GM19035 (cell line): ENCODE results near the gene PPM1H.
"Not testable (repeated sequence)": the region's sequence is repeated elsewhere in the genome, so short reads cannot be mapped to it uniquely, and the experiment has no call there.

Experiments used
- ATAC-seq: cut with Tn5 transposase; IDR thresholded peaks from one replicate; pipeline ENCODE4 v1.9.1; 2021; ENCODE audit not compliant: unreplicated experiment

PPM1H gene

DNA sequence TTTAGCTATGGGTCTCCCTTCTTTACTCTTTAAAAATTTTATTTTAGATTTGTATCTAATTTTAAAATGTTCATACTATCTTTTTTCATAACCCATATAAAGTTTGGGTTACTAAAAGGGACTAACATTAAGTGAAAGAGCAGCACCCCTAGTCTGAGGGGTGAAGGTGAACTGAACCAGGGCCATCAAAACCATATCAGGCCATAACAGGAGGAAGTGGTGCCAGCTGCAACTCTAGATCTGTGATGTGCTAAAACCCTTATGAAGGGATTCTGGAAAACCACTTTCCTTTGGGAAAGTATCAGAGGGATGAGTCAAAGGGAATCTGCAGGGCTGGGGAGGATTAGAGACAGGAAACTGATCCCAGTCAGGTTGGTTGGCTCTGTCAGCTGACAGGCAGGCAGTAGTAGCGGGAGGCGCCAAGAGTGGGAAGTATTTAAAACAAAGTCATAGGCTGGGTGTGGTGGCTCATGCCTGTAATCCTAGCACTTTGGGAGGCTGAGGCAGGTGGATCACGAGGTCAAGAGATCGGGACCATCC lies 162.5 kb downstream of the PPM1H start:
- ATAC-seq = no peak

DNA sequence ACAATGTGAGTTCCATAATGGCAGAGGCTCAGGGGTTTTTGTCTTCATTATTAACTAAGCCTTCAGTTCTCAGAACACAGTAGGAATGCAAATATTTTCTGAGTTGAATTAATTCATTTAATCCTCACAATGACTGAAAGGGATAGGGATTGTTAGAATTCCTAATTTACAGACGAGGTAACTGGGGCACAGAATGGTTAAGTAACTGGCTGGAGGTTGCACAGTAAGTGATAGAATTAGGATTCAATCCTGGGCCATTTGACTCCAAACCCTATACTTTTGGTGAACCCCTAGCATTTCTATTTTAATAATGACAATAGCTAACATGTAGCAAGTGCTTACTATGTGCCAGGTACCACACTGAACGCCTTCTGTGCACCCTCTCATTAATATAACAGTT lies 163.1 kb downstream of the PPM1H start:
- ATAC-seq = no peak

DNA sequence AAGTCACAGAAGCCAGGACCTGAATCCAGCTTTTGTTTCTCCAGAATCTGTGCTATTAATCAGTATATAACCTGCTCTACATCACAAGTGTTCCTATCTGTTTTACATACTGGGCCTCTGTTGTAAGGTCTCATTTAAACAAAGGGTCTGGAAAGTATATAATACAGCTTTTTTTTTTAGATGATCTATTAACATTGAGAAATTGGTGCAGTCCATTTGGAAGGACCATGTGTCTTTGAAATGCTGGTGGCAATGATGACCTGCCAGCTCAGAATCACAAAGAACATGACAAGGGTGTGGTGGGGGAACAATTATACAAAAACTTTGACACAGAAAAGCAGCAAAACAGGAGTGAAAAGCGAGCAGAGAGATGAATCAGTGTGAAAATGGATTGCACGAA lies 164.6 kb downstream of the PPM1H start:
- ATAC-seq = no peak

DNA sequence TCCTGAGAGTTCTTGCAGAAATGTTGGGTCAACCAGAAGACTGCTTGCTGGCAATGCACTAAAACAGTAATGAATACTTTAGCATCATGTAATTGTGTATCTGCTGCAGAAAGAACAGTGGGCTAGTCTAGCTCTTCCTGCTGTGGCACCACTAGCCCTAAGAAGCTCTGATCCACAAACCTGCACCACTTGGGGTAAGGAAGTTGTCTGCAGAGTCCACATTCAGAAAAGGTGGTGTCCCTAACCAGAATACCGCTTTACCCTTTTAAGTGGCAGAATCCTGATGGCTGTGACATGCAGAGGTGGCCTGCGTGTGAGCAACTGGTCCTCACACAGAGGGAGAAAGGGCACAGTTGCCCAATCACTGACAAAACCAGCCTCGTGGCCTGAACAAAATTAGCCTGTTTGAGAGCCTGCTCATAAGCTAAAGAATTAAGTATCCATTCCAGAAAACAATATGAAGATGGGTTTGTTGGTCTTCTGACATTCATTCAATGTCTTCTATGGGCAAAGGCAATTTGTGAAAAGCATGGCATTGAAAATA lies 165.8 kb downstream of the PPM1H start:
- ATAC-seq = no peak

DNA sequence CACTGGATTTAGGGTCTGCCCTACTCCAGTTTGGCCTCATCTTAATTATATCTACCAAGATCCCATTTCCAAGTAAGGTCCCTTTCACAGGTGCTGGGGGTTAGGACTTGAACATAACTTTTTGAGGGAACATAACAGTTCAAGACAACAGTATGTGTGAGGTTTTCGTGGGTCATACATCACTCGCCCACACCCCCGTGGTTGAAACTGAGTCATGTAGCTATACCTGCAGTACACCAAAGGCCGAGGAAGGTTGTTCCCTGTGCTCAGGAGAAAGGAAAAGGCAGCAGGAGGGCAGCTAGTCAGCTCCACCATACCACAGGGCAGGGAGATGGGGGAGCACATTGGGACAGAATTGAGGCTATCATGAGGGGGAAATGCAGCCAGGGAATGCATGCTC lies 167.0 kb downstream of the PPM1H start:
- no peak for ATAC-seq

DNA sequence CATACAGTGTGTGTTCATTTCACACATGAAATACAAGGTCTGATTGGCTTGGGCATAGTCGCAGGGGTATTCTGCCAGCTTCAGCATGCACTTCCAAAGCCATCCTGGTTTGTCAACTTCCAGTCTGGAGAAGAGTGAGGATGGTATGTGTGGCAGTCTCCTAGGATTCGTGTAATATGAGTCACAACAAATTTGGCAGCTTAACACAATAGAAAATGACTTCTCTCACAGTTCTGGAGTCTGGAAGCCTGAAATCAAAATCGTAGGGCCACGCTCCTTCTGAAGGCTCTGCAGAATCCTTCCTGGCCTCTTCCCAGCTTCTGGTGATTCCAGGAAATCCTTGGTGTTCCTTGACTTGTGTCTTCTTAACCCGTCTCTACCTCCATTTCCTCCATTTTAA lies 167.5 kb downstream of the PPM1H start:
- no peak for ATAC-seq

DNA sequence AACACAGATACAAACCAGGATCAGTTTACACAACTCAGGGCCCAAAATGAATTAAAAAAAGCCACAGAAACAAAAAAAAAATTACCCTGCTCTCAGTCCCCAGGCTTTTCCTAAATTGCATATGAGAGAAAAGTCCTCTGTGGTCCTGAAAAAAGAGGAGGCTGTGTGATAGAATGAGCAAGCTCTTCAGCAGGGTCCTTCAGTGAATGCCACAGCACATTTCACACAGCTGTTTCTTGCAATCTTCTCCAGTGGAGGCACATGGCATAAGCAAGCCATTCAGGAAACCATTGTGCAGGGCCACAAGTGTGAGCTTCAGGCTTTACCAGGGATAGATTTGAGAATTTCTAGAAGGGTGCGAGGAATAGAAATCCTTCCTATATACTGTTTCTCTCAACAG lies 168.5 kb downstream of the PPM1H start:
- no peak for ATAC-seq

DNA sequence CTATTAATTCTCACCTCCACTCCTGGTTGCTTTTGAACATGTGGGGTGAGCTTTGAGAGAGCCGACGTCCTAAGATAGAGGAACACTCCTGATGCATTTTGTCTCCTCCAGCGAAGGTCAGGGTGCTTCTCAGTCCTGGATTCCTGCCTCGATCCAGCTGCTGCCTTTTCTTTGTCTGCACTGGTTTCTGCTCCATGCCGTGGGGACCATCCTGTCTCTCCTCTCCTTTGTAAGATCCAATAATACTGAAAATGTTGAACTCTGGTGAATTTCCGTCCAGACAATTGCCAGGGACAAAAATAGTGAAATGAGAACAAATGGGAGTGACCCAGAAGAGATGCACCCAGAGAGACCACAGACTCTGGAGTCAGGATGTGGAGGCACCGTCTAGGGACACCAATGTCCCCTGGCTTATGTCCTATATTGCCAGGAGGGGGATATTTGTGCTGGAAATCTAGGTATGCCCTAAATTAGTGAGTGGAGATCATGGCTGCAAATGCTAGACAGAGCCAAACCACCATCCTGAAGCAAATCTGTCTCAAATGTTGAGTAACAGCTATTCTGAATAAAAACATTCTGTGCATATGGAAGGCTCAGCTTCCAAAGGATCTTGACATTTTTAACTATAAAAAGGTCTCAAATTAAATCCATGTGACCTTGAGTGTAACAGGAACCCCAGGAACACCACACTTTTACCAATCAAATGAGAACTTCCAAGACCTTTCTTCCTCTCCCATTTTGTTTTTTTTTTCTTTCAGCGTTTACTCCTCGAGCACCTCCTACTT lies 170.9 kb downstream of the PPM1H start:
- ATAC-seq = no peak

DNA sequence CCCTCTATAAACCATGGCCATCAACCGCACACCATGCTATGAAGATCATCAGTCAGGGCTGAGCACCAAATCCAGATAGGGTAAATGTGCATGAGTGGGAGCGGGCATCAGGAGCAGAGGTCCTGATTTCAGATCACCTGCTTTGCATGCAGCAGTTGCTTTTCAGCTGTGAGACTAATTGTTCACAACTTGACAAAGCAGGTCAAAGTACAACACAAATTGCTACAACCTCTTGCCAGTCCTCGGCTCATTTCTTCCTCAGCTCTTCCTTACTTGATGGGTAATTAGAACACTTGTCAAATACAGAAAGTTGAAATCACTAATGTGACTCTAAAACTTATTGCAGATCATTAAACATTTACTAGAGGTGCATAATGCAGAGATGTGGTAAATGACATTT lies 171.6 kb downstream of the PPM1H start:
- ATAC-seq = no peak

DNA sequence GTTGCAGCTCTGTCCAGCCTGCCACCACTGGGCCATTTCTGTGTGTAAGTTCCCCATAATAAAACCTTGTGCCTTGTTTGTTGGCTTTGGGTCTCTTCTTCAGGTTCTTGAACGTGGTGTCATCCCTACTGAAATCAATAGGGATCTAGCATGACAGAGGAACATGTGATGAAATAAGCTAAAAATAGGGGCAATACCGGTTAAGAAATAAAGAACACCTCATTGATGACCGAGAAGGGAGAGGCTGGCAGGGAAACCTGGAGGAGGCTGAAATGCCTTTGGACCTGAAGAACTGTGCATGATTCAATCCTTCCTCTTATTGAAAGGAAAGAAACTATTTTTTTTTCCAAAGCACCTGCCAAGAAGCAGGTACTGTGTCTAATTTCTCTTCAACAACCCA lies 172.3 kb downstream of the PPM1H start:
- ATAC-seq = no peak

DNA sequence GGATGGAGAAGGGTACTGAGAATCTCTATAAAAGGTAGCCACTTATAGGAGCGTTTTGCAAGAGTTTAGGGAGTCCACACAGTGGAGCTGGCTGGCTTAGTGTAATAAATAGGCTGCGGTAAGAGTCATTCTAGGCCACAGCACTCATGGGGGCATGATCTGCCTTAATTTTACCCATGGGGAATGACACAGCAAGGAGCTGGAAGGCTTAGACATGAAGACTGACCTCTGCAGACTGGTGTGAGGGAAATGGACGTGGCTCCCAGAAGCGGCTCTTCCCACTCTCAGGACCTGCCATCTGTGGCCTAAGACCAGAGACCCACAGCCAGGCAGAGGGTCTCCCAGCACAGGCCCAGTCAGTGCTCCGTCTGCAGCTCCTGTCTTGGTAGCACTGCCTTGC lies 173.3 kb downstream of the PPM1H start:
- ATAC-seq = no peak

DNA sequence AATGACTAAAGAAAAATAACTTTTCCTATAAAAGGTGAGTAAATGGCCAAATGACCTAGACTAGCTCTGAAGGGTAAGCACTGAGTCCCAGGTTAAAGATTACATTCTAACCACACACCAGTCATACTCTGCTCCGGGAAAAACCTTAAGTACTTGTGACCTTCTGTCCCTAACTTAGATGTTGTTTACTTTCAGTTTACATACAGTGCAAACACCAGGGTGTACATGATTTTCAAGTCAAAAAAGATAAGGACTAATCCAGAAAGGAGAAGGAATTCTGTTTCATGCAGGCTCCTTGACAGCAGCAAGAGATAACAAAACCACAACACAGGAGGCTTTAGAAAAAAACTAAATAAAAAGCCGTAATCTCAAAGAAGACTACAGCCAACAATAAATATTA lies 174.2 kb downstream of the PPM1H start:
- peak; percentile 98 for ATAC-seq

DNA sequence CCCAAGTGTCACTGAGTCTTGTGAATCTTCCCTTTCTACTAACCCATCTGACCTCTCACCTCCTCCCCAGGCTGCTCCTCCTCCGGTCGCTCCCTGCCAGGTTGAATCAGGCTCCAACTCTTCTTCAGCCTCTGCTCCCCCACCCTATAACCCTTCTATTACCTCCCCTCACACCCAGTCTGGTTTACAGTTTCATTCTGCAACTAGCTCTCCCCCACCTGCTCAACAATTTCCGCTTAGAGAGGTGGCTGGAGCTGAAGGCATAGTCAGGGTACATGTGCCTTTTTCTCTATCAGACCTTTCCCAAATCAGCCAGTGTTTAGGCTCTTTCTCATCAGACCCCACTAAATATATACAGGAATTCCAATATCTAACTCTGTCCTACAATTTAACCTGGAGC lies 174.6 kb downstream of the PPM1H start:
- not testable (repeated sequence) for ATAC-seq

DNA sequence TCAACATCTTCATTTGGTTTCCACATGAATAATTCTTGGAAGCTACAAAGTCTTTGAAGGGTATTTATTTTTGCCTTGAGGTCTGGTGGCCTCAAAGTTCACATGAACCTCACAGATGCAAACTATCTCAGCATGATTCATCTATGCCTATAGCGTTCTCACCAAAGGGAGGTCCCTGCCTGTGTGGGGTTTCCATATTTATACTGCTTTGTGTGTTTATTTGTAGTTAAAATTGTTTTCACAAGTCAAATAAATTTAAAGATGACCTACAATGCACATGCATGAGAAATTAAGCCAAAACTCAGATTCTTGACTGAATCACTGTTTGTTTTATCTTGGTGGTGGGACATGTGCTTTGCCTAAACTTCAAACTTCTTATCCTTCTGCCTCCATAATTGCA lies 176.7 kb downstream of the PPM1H start:
- no peak for ATAC-seq

DNA sequence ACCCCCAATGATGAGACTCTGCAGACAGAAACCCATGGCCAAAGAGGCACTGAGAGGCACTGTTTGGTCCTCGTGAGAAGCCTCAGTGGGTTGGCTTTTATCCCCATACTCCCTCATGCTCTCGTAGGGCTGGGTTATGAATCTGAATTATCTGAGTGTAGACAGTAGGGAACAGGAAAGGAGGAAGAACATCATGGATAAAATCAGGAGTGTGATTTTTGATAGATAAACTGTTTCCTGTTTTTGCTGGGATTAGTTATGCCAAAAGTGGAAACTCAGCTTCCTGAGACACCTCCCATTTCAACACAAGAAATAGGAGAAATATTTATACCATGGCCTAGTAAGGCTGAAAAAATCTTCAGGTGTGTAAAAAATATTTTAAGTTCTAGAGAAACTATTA lies 177.9 kb downstream of the PPM1H start:
- ATAC-seq = no peak

DNA sequence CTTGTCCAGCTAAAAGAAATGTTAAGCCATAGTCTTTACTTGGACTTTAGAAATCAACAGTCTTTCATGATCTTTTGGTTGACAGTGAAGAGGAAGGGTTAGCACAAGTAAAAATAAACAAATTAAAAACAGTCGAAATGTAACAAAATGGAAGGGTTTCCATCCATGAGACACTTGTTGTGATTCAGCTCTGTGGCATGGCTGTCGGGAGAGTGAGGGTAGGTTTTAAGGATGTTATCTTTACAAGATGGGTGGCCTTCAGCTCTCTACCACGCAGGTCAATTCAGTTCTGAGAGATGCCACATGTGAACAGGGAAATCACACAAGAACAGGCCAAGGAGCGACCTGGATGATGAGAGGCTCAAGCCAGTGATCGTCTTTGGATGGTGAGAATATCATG lies 180.2 kb downstream of the PPM1H start:
- no peak for ATAC-seq

DNA sequence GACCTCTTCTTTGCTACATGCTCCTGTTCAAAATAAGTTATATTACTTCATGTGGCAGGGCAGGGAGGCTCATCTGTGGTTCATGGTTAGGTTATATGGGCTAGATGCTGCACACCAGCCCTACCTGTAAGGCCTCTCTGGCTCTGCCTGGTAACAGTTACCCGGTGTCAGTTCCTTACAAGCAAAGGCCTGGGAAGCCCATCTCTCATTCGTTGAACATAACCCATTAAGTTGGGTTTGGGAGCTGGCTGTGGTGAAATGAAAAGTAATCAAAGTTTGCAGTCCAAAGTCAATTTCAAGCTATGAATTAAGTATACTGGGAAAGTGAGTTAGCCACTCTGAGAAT lies 183.2 kb downstream of the PPM1H start:
- no peak for ATAC-seq

DNA sequence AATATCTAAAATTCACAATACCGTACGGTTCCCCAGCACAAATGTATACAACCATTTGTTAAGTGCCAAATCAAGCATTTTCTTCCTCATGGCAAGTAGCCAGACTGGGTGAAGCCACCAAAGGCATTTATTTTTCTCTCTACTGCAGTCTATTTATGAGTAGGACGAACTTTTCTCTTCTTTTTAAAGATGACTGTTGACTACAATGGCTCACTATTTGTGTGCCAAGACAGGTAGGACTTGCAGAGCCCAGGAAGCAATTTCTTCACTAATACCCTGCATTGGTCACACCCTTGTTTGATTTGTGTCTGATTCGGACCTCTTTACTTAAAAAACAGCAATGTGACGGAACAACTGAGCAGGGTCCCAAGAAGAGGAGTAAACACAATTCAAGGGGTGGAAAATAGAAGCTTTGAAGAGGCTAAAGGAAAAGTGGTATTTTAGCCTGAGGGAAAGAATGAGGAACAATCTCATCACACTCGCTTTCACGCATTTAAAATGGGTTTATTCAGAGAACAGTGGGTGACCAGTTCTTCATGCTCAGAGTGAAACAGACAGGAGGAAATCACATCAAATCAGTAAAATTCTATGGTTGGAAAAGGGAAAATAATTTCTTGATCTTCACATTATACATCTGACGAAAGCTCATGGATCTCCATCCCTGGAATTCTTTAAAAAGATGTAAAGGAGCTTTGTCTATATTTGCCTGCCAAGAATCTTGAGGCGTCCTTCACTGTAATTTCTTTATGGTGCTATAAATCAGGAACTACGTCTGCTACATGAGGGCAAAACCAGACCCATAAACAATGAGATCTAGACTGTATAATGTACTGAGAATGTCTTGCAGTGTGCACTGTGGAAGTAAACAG lies 183.8 kb downstream of the PPM1H start:
- no peak for ATAC-seq

DNA sequence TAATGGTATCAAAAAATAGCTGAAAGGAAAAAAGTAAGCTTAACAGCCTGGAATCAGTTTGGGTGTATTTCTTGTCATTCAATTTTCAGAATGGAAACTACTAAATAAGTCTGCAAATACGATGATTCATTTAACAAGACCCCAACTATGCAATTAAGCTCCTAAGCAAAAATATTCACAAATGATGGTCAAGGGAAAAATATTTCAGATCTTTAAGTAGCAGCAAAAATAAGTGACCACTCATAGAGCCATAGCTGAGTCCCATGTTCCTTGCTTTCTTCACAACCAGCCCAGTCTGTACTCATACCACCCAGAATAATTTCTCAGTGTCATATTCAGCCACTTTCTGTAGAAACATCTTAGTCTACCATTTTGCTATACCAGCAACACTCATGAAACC lies 185.4 kb downstream of the PPM1H start:
- no peak for ATAC-seq

DNA sequence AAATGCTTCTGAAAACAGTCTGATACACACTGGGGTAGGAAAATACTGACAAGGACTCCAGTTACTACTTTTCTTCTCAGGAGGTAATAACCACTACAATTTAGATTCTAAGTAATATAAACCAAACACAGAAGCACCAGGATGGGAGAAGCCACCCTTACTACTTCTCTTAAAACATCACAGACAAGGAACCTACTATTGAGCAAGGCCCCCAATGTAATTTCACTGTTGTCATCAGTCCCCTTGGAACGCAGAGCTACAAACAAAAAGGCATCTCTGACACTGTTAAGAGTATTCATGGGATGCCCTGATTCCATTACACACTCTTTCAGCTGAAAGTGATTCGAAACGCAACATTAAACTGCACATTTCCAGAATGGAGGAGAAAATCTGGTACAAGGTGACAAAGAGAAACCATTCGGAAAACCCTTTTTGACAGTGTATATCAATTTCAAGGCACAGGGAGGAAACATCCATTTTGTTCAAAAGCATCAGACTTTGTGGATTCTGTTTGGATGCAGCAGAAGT lies 185.9 kb downstream of the PPM1H start:
- no peak for ATAC-seq

DNA sequence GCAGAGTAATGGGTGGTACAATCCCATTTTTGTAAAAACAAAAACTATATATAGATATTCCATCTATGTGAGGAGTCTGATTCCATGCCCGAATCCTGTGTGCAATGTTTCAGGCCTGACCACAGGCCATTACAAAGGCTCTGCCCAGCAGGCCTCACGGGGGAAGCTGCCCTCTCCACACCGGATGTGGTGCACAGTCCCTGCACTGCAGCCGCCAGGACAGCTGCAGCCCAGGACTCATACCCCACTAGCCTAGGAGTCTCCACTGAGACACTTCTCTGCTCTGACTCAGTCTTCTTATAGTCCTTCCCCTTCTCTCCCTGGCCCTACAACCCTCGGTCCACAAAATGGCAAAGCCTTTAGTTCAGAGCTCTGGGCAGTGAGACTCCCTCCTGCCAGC lies 190.4 kb downstream of the PPM1H start:
- no peak for ATAC-seq
